ENCODE measurements around the gene FERMT3. TPM values are rescaled to one million over a fixed set of nuclear protein-coding genes. Genes with fewer than 3 reads are reported as not detected.

The FERMT3 gene
- total RNA-seq, 2 experiments from 2014 or later, result 195 to 203 TPM

GRCh38 chr11:64196626-64197025 lies 9.9 kb upstream of the FERMT3 start:
- Mint-ChIP-seq H3K36me3 (peaks cover 67% of the 10 kb centered on the region), H3K4me1 (ENCODE audit: low read depth) (peaks cover 11% of the 10 kb centered on the region), H3K27me3 (no peaks in the 10 kb centered on the region), H3K4me3 (no peak overlapping the region), H3K27ac (peak overlapping the region; percentile 56), H3K9me3 (no peaks in the 10 kb centered on the region)
- DNase-seq, result no peak
- POLR2A ChIA-PET, result interaction anchor here (1.0 kb wide), 1 partner anchor 9 kb away, joined by 3 read pairs; no protein-coding TSS in a partner anchor
- intact Hi-C loops (cut with micrococcal nuclease), result no loop called here
- CTCF ChIA-PET, result interaction anchor here (2.6 kb wide), 1 partner anchor 8 kb away, joined by 10 read pairs; no protein-coding TSS in a partner anchor

GRCh38 chr11:64198511-64198910 lies 8.0 kb upstream of the FERMT3 start:
- Mint-ChIP-seq H3K9me3 (no peaks in the 10 kb centered on the region), H3K4me3 (no peak overlapping the region), H3K27me3 (no peaks in the 10 kb centered on the region), H3K4me1 (ENCODE audit: low read depth) (peaks cover 11% of the 10 kb centered on the region), H3K27ac (no peak overlapping the region), H3K36me3 (peaks cover 72% of the 10 kb centered on the region)
- intact Hi-C loops (cut with micrococcal nuclease), result no loop called here
- ChIA-PET CTCF (interaction anchor here (1.6 kb wide), 1 partner anchor 198 kb away, joined by 4 read pairs; no protein-coding TSS in a partner anchor), POLR2A (no interaction called here)
- no peak for DNase-seq

GRCh38 chr11:64201543-64201942 lies 5.0 kb upstream of the FERMT3 start:
- intact Hi-C loops (cut with micrococcal nuclease), result no loop called here
- peaks cover 58% of the 10 kb centered on the region for H3K36me3 Mint-ChIP-seq

GRCh38 chr11:64202992-64203391 lies 3.5 kb upstream of the FERMT3 start:
- ChIA-PET CTCF (interaction anchor here (6.5 kb wide), 1 partner anchor 100 kb away, joined by 106 read pairs; the partner anchor contains the start of genes CATSPERZ and ESRRA), POLR2A (no interaction called here)
- Mint-ChIP-seq H3K36me3 (peaks cover 58% of the 10 kb centered on the region), H3K27ac (no peak overlapping the region), H3K4me3 (no peak overlapping the region), H3K27me3 (no peaks in the 10 kb centered on the region), H3K4me1 (ENCODE audit: low read depth) (peaks cover 34% of the 10 kb centered on the region), H3K9me3 (no peaks in the 10 kb centered on the region)
- no peak for DNase-seq
- intact Hi-C loops (cut with micrococcal nuclease), result no loop called here

More at GRCh38 chr11:64201543-64201942, 5.0 kb upstream of the FERMT3 start:
- no peak for DNase-seq
- ChIA-PET CTCF (no interaction called here), POLR2A (interaction anchor here (0.7 kb wide), 1 partner anchor 21 kb away, joined by 4 read pairs; no protein-coding TSS in a partner anchor)
- H3K4me1 Mint-ChIP-seq (ENCODE audit: low read depth), result peaks cover 34% of the 10 kb centered on the region
- no peak overlapping the region for H3K27ac Mint-ChIP-seq
- no peak overlapping the region for H3K4me3 Mint-ChIP-seq
- H3K9me3 Mint-ChIP-seq, result no peaks in the 10 kb centered on the region
- no peaks in the 10 kb centered on the region for H3K27me3 Mint-ChIP-seq

GRCh38 chr11:64203421-64204079 lies 3.0 kb upstream of the FERMT3 start:
- no peaks in the 10 kb centered on the region for H3K9me3 Mint-ChIP-seq
- H3K27me3 Mint-ChIP-seq, result no peaks in the 10 kb centered on the region
- H3K36me3 Mint-ChIP-seq, result peaks cover 59% of the 10 kb centered on the region
- POLR2A ChIA-PET, result interaction anchor here (0.6 to 5.5 kb wide), 6 partner anchors 17 to 101 kb away, joined by 4 to 111 read pairs (median 8); partner anchors contain the start of genes BAD, ESRRA, NUDT22 and STIP1
- H3K4me1 Mint-ChIP-seq (ENCODE audit: low read depth), result peaks cover 36% of the 10 kb centered on the region
- H3K27ac Mint-ChIP-seq, result no peak overlapping the region
- intact Hi-C loops (cut with micrococcal nuclease), result loop anchor here (1.0 kb wide), 1 partner anchor 101 kb away; no protein-coding TSS in a partner anchor
- DNase-seq, result no peak
- CTCF ChIA-PET, result interaction anchor here (0.7 to 6.5 kb wide), 10 partner anchors 11 to 99 kb away, joined by 3 to 106 read pairs (median 7); partner anchors contain the start of genes CATSPERZ, ESRRA, NUDT22 and TRPT1
- H3K4me3 Mint-ChIP-seq, result no peak overlapping the region

GRCh38 chr11:64204080-64204440 lies 2.5 kb upstream of the FERMT3 start:
- intact Hi-C loops (cut with micrococcal nuclease), result loop anchor here (1.0 kb wide), 1 partner anchor 100 kb away; no protein-coding TSS in a partner anchor
- Mint-ChIP-seq H3K36me3 (peaks cover 63% of the 10 kb centered on the region), H3K27ac (no peak overlapping the region), H3K9me3 (no peaks in the 10 kb centered on the region), H3K27me3 (no peaks in the 10 kb centered on the region), H3K4me1 (ENCODE audit: low read depth) (peaks cover 41% of the 10 kb centered on the region), H3K4me3 (no peak overlapping the region)
- ChIA-PET CTCF (interaction anchor here (0.6 to 6.5 kb wide), 23 partner anchors 8 to 179 kb away, joined by 3 to 106 read pairs (median 4); partner anchors contain the start of genes CATSPERZ, ESRRA, FKBP2 and NUDT22), POLR2A (interaction anchor here (0.6 to 5.5 kb wide), 13 partner anchors 13 to 101 kb away, joined by 3 to 111 read pairs (median 4); partner anchors contain the start of genes BAD, ESRRA, FKBP2 and MACROD1)
- DNase-seq, result no peak

- Mint-ChIP-seq H3K27me3 (no peaks in the 10 kb centered on the region), H3K4me3 (peak overlapping the region; percentile 64), H3K27ac (peak overlapping the region; percentile 87), H3K9me3 (no peaks in the 10 kb centered on the region), H3K4me1 (ENCODE audit: low read depth) (peaks cover 44% of the 10 kb centered on the region), H3K36me3 (peaks cover 66% of the 10 kb centered on the region)
- ChIA-PET CTCF (interaction anchor here (0.6 to 6.5 kb wide), 24 partner anchors 9 to 179 kb away, joined by 3 to 106 read pairs (median 4); partner anchors contain the start of genes CATSPERZ, ESRRA, FKBP2 and NUDT22), POLR2A (interaction anchor here (0.6 to 5.5 kb wide), 14 partner anchors 13 to 113 kb away, joined by 3 to 111 read pairs (median 4); partner anchors contain the start of genes BAD, ESRRA, FKBP2 and MACROD1)
- DNase-seq, result peak; percentile 88
- intact Hi-C loops (cut with micrococcal nuclease), result loop anchor here (1.0 kb wide), 1 partner anchor 100 kb away; no protein-coding TSS in a partner anchor
These were observed 2.0 kb upstream of the FERMT3 start for GRCh38 chr11:64204464-64204989.

GRCh38 chr11:64207256-64208085 lies 950 bp downstream of the FERMT3 start:
- intact Hi-C loops (cut with micrococcal nuclease), result loop anchor here (1.0 kb wide), 6 partner anchors 19 to 98 kb away; partner anchors contain the start of genes DNAJC4, ESRRA, NUDT22 and TRPT1
- H3K4me1 Mint-ChIP-seq (ENCODE audit: low read depth), result peaks cover 52% of the 10 kb centered on the region
- CTCF ChIA-PET, result interaction anchor here (1.2 to 6.5 kb wide), 9 partner anchors 18 to 110 kb away, joined by 3 to 106 read pairs (median 12); partner anchors contain the start of genes CATSPERZ, ESRRA, NUDT22 and PPP1R14B
- peaks cover 59% of the 10 kb centered on the region for H3K36me3 Mint-ChIP-seq
- POLR2A ChIA-PET, result interaction anchor here (0.6 to 5.5 kb wide), 16 partner anchors 7 to 565 kb away, joined by 3 to 111 read pairs (median 11); partner anchors contain the start of genes ESRRA, FKBP2, NUDT22 and PRDX5
- H3K27ac Mint-ChIP-seq, result peak overlapping the region; percentile 99
- H3K9me3 Mint-ChIP-seq, result no peaks in the 10 kb centered on the region
- H3K27me3 Mint-ChIP-seq, result no peaks in the 10 kb centered on the region
- DNase-seq, result peak; percentile 93
- H3K4me3 Mint-ChIP-seq, result peak overlapping the region; percentile 96

- Mint-ChIP-seq H3K36me3 (peaks cover 54% of the 10 kb centered on the region), H3K4me3 (peak overlapping the region; percentile 96), H3K27ac (peak overlapping the region; percentile 99), H3K9me3 (no peaks in the 10 kb centered on the region), H3K27me3 (no peaks in the 10 kb centered on the region), H3K4me1 (ENCODE audit: low read depth) (peaks cover 50% of the 10 kb centered on the region)
- ChIA-PET CTCF (interaction anchor here (0.6 to 6.5 kb wide), 11 partner anchors 17 to 1454 kb away, joined by 3 to 106 read pairs (median 7); partner anchors contain the start of genes CATSPERZ, ESRRA, NUDT22 and PPP1R14B), POLR2A (interaction anchor here (1.0 to 5.5 kb wide), 13 partner anchors 17 to 125 kb away, joined by 3 to 111 read pairs (median 13); partner anchors contain the start of genes ESRRA, FKBP2, NUDT22 and PRDX5)
- intact Hi-C loops (cut with micrococcal nuclease), result no loop called here
- no peak for DNase-seq
These were observed 1.7 kb downstream of the FERMT3 start for GRCh38 chr11:64208086-64208795.

GRCh38 chr11:64208796-64209562 lies 2.5 kb downstream of the FERMT3 start:
- CTCF ChIA-PET, result interaction anchor here (0.6 to 6.5 kb wide), 8 partner anchors 16 to 1455 kb away, joined by 3 to 106 read pairs (median 6); partner anchors contain the start of genes CATSPERZ, ESRRA, NUDT22 and STIP1
- POLR2A ChIA-PET, result interaction anchor here (0.8 to 5.5 kb wide), 5 partner anchors 16 to 124 kb away, joined by 3 to 111 read pairs (median 36); partner anchors contain the start of genes NUDT22, STIP1 and TRPT1
- Mint-ChIP-seq H3K27me3 (no peaks in the 10 kb centered on the region), H3K9me3 (no peaks in the 10 kb centered on the region), H3K4me1 (ENCODE audit: low read depth) (peaks cover 48% of the 10 kb centered on the region), H3K27ac (peak overlapping the region; percentile 99), H3K36me3 (peaks cover 51% of the 10 kb centered on the region), H3K4me3 (peak overlapping the region; percentile 96)
- DNase-seq, result no peak
- intact Hi-C loops (cut with micrococcal nuclease), result no loop called here

Data from activated CD4-positive, alpha-beta memory T cell treated with anti-CD3 and anti-CD28 coated beads for 36 hours (primary cell).